ENCODE measurements around the gene EOLA1. TPM values are rescaled to one million over a fixed set of nuclear protein-coding genes. Genes with fewer than 3 reads are reported as not detected.
A peak's percentile ranks its signal among the peaks of the same experiment; 100 is the strongest.
"Not testable (repeated sequence)": the region's sequence is repeated elsewhere in the genome, so short reads cannot be mapped to it uniquely, and the experiment has no call there.

Gene EOLA1
- total RNA-seq, 1 donor from 2014 or later = 17.8 TPM

DNA sequence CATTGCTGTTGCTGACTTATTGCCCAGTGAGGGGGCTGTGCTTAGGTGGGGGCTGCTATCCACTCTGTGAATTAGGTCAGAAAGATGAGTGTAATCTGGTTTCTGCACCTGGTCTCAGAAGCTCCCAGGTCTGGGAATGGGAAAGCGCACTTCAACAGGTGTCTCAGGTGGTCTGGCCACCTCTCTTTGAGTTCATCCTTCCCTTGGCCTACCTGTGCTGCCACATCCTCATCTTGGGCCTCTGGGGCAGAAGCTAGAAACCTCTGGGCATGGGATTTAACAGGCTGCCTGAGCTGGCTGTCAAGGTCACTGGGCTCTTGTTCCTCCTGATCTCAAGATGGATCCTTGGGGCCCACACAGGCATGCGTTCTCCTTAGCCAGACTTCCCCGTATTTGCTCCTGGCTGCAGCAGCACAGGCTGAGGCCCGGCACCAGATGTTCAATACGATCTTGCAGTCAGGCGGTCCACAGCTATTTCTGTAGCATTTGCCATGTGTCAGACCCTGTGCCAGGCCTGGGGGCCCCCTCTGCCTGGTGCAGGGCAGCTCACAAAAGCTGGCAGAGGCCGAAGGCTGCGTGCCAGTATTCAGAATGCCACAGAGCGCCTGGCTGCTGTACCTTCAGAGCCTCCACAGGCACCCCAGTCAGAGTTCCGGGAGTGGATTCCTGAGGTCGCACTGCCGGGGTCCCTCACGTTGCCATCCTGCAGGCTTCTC, 14.3 kb upstream of the EOLA1 start:
- not testable (repeated sequence) for H3K27ac Mint-ChIP-seq; H3K4me1 Mint-ChIP-seq (ENCODE audit: low read depth); DNase-seq (ENCODE audit: low spot score, unreplicated experiment); H3K4me3 Mint-ChIP-seq (ENCODE audit: low read depth); H3K9me3 Mint-ChIP-seq (ENCODE audit: low read depth); H3K27me3 Mint-ChIP-seq
- peaks cover 11% of the 10 kb centered on the region for H3K36me3 Mint-ChIP-seq (ENCODE audit: insufficient read depth)

DNA sequence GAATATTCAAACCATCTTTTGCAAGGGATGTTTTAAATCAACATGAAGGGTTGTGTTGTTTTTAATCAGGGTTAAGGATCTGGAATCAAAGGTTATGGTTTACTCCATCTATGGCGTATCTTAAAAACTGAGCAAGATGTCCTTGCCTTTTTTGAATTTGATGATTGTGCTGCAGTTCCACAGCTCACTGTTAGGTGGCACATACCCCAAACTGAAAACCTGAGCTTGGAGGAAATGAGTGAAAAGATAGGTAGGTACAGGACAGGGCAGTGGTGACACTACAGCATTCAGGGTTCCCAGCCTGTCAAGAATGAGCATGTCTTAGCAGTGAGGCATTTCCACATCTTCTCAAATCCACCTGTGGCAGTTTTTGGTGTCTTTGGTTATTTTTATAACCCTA, 13.1 kb upstream of the EOLA1 start:
- TF ChIP-seq, protein P1, sequence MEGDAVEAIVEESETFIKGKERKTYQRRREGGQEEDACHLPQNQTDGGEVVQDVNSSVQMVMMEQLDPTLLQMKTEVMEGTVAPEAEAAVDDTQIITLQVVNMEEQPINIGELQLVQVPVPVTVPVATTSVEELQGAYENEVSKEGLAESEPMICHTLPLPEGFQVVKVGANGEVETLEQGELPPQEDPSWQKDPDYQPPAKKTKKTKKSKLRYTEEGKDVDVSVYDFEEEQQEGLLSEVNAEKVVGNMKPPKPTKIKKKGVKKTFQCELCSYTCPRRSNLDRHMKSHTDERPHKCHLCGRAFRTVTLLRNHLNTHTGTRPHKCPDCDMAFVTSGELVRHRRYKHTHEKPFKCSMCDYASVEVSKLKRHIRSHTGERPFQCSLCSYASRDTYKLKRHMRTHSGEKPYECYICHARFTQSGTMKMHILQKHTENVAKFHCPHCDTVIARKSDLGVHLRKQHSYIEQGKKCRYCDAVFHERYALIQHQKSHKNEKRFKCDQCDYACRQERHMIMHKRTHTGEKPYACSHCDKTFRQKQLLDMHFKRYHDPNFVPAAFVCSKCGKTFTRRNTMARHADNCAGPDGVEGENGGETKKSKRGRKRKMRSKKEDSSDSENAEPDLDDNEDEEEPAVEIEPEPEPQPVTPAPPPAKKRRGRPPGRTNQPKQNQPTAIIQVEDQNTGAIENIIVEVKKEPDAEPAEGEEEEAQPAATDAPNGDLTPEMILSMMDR (IDR thresholded peaks at IDR 0.05; ENCODE audit: unreplicated experiment) = peak; percentile 37
- peaks cover 11% of the 10 kb centered on the region for H3K36me3 Mint-ChIP-seq (ENCODE audit: insufficient read depth)
- no peaks in the 10 kb centered on the region for H3K27me3 Mint-ChIP-seq
- DNase-seq (ENCODE audit: low spot score, unreplicated experiment) = no peak
- peaks cover 3% of the 10 kb centered on the region for H3K4me1 Mint-ChIP-seq (ENCODE audit: low read depth)
- peaks cover 4% of the 10 kb centered on the region for H3K9me3 Mint-ChIP-seq (ENCODE audit: low read depth)
- no peak overlapping the region for H3K27ac Mint-ChIP-seq
- no peak overlapping the region for H3K4me3 Mint-ChIP-seq (ENCODE audit: low read depth)

DNA sequence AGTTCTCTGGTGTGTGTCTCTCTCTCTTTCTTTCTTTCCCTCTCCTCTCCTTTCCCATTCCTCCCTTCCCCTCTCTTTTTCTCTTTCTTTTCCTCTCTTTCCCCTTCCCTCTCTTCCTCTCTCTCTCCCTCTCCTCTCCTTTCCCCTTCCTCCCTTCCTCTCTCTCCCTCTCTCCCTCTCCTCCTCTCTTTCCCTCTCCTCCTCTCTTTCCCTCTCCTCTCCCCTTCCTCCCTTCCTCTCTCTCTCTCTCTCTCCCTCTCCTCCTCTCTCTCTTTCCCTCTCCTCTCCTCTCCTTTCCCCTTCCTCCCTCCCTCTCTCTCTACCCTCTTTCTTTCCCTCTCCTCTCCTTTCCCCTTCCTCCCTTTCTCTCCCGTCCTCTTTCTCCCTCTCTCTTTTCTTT, 12.4 kb upstream of the EOLA1 start:
- Mint-ChIP-seq H3K27ac (no peak overlapping the region), H3K4me3 (ENCODE audit: low read depth) (no peak overlapping the region), H3K4me1 (ENCODE audit: low read depth) (peaks cover 3% of the 10 kb centered on the region), H3K9me3 (ENCODE audit: low read depth) (peaks cover 4% of the 10 kb centered on the region), H3K27me3 (no peaks in the 10 kb centered on the region), H3K36me3 (ENCODE audit: insufficient read depth) (peaks cover 11% of the 10 kb centered on the region)
- TF ChIP-seq, protein P1 (IDR thresholded peaks at IDR 0.05; ENCODE audit: unreplicated experiment) = no peak
- DNase-seq (ENCODE audit: low spot score, unreplicated experiment) = no peak

DNA sequence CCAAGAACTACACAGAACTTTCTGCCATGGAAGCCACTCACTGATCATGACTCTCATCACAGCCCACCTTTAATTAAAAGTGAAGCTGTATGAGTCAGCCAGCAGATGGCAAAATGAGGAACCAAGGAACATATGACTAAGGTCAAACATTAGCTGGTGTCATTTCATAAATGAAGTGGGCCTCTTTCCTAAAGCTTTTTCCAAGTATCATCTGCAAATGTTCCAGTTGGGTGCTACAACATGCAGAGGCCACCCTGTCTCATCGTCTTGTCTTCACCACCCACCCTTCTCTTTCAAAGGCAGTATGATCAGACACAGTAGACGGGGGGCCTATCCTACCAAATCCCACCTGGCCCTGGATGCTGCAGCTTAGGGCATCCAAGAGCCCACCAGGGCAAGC, 9.2 kb upstream of the EOLA1 start:
- no peak overlapping the region for H3K27ac Mint-ChIP-seq
- no peak overlapping the region for H3K4me3 Mint-ChIP-seq (ENCODE audit: low read depth)
- H3K27me3 Mint-ChIP-seq = no peaks in the 10 kb centered on the region
- H3K36me3 Mint-ChIP-seq (ENCODE audit: insufficient read depth) = peaks cover 11% of the 10 kb centered on the region
- DNase-seq (ENCODE audit: low spot score, unreplicated experiment) = no peak
- peaks cover 3% of the 10 kb centered on the region for H3K4me1 Mint-ChIP-seq (ENCODE audit: low read depth)
- TF ChIP-seq, protein P1 (IDR thresholded peaks at IDR 0.05; ENCODE audit: unreplicated experiment) = no peak
- peaks cover 4% of the 10 kb centered on the region for H3K9me3 Mint-ChIP-seq (ENCODE audit: low read depth)

DNA sequence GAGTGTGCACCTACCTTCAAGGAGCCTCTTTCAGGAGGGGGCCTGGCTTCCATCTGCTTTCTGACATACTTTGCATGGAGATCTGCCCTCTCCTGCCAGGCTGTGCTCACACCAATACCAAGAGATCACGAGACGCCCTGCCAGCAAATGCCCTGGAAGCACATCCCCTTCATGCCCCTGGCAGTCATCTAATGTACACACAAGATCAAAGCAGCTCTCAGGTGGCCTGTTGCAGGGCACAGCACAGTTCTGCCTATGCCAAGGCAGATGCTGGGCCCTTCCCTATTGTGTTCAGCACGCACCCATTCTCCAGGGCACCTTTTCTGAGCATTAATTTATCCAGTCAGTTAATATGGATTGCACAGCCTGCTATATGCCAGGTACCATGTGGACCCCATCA, 7.9 kb upstream of the EOLA1 start:
- H3K4me1 Mint-ChIP-seq (ENCODE audit: low read depth); H3K27ac Mint-ChIP-seq; H3K4me3 Mint-ChIP-seq (ENCODE audit: low read depth); H3K36me3 Mint-ChIP-seq (ENCODE audit: insufficient read depth); DNase-seq (ENCODE audit: low spot score, unreplicated experiment); H3K9me3 Mint-ChIP-seq (ENCODE audit: low read depth); H3K27me3 Mint-ChIP-seq: not testable (repeated sequence)

DNA sequence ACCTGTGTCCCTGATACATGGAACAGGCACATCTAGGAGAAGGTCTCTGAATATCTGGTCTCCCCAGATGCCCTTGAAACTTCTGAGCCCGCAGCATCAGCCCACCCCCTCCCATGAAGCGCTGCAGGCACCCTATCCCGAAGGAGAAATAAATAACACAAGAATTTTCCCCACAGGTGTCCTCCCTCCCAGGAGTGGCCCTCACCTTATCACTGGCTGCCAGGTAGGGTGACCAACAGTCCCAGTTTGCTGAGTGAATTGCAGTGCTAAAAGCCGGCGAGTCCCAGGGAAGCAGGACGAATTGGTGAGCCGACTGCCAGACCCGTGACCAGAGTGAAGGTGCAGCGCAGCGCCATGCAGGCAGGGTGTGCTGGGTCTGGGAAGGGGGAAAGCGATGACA, 6.8 kb upstream of the EOLA1 start:
- H3K36me3 Mint-ChIP-seq (ENCODE audit: insufficient read depth); H3K4me1 Mint-ChIP-seq (ENCODE audit: low read depth); H3K27me3 Mint-ChIP-seq; H3K4me3 Mint-ChIP-seq (ENCODE audit: low read depth); H3K27ac Mint-ChIP-seq; DNase-seq (ENCODE audit: low spot score, unreplicated experiment); H3K9me3 Mint-ChIP-seq (ENCODE audit: low read depth): not testable (repeated sequence)

DNA sequence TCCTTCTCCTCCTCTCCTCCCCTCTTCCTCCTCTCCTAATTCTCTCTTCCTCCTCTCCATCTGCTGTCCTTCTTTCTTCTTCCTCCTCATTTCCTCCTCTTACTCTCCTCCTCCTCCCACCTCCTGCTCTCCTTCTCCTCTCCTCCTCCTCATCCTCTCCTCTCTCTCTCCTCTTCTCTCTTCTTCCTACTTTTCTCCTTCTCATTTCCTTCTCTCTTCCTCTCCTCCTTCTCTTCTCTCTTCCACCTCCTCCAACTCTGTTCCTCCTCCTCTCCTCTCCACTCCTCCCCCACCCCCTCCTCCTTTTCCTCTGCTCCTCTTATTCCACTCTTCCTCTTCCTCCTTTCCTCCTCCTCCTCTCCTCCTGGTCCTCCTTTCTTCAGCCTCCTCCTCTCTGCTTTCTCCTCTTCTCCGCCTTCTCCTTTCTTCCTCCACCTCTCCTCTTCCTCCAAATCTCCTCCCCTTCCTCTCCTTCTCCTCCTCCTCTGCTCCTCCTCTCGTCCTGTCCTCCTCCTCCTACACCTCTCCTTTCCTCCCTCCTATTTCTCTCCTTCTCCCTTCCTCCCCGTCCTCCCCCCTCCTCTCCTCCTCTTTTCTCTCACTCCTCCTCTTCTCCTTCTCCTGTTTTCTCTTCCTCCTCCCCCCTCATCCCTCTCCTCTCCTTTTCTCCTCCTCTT, 5.7 kb upstream of the EOLA1 start:
- H3K4me3 Mint-ChIP-seq (ENCODE audit: low read depth); H3K36me3 Mint-ChIP-seq (ENCODE audit: insufficient read depth); H3K27ac Mint-ChIP-seq; H3K27me3 Mint-ChIP-seq; DNase-seq (ENCODE audit: low spot score, unreplicated experiment); H3K4me1 Mint-ChIP-seq (ENCODE audit: low read depth); H3K9me3 Mint-ChIP-seq (ENCODE audit: low read depth): not testable (repeated sequence)

DNA sequence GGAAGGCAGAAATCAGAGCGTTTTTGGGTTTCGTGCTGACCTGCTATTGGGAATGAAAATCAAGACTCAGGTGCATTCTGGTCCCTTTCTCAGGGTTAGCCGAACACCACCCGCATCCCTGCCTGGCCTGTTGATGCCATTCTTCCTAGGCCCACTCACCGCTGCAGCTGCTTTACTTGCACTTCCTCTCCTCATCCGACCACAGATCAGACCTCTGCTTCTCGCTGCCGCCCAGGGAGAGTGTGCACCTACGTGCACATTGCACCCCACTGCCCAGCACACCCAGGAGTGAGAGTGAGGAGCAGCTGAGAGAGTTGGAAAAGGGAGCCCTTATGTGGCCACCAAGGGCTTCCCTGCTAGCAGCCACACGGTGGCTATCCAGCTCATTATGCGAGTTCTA, 3.3 kb upstream of the EOLA1 start:
- H3K9me3 Mint-ChIP-seq (ENCODE audit: low read depth); H3K36me3 Mint-ChIP-seq (ENCODE audit: insufficient read depth); H3K4me1 Mint-ChIP-seq (ENCODE audit: low read depth); H3K27me3 Mint-ChIP-seq; H3K4me3 Mint-ChIP-seq (ENCODE audit: low read depth); DNase-seq (ENCODE audit: low spot score, unreplicated experiment); H3K27ac Mint-ChIP-seq: not testable (repeated sequence)

Measured in progenitor cell of endocrine pancreas (in vitro differentiated cells).